HepG2 (cell line): ENCODE measurements around the gene GMPR. TPM values are rescaled to one million over a fixed set of nuclear protein-coding genes. Genes with fewer than 3 reads are reported as not detected.

ENCODE experiments used
- ATAC-seq: fragments of 200-7000 bp; cut with Tn5 transposase; 3 replicates; pipeline ENCODE4 v1.9.1; 2020; ENCODE audit warnings: mild to moderate bottlenecking, moderate library complexity
- BruUV-seq: library from RNA; stranded (reverse); fragments of 400-500 nt; replicated peaks from 2 replicates; lab custom pipeline; 2021; lab: Mats Ljungman, UMichigan
- CTCF ChIA-PET: fragments of 300-600 bp; formaldehyde crosslinking; extraction: SDS; loops from one replicate; lab custom pipeline; 2021; ENCODE audit warnings: low total read pairs, inconsistent platforms, low intra/inter-chr PET ratio; lab: Yijun Ruan, JAX
- POLR2A ChIA-PET: fragments of 350-600 bp; sonication (Branson Sonifier 250); formaldehyde crosslinking; loops from one replicate; lab custom pipeline; 2020; ENCODE audit warnings: antibody characterized with exemption, inconsistent platforms; lab: Yijun Ruan, JAX
- DNase-seq: peaks from one replicate; pipeline ENCODE4 v3.0.0-alpha.2; 2015; ENCODE audit warnings: low spot score
- FAIRE-seq: peaks from 3 replicates; lab custom pipeline; 2011; peaks lifted over from hg19 to GRCh38; lab: Jason Lieb, UNC
- H2AFZ ChIP-seq: one replicate; pipeline ENCODE4 v1.6.1; 2011; ENCODE audit warnings: low read length, inconsistent platforms
- H3K27ac ChIP-seq: fragments of 300-600 bp; 3 replicates; pipeline ENCODE4 v1.8.0; 2011; ENCODE audit warnings: mixed run types, mild to moderate bottlenecking, mixed read lengths, low read length, inconsistent platforms; ENCODE audit not compliant: insufficient read depth; ENCODE audit errors: extremely low read length
- H3K27me3 ChIP-seq, 2 experiments: fragments of 200-600 bp in 1 of 2; 2 replicates in 1 of 2; 3 replicates in 1 of 2; pipeline versions ENCODE4 v1.6.0 to v1.8.0; 2011; ENCODE audit warnings: low read length in 2 of 2, mild to moderate bottlenecking in 2 of 2, moderate library complexity in 2 of 2, inconsistent platforms in 1 of 2; ENCODE audit not compliant: insufficient read depth in 2 of 2, control insufficient read depth in 1 of 2
- H3K36me3 ChIP-seq, 2 experiments: fragments of 200-600 bp in 1 of 2; replicated peaks in 1 of 2; 2 replicates in 1 of 2; 3 replicates in 1 of 2; pipeline versions ENCODE4 v1.5.1 to v1.8.0; 2011; ENCODE audit warnings: low read length in 2 of 2, inconsistent platforms in 1 of 2; ENCODE audit not compliant: insufficient read depth in 2 of 2, control insufficient read depth in 1 of 2
- H3K4me1 ChIP-seq: 2 replicates; pipeline ENCODE4 v1.5.1; 2012; ENCODE audit warnings: low read length, inconsistent platforms; ENCODE audit not compliant: insufficient read depth
- H3K4me2 ChIP-seq: 2 replicates; pipeline ENCODE4 v1.6.0; 2011; ENCODE audit warnings: low read depth, low read length, inconsistent platforms
- H3K4me3 ChIP-seq, 3 experiments: fragments of 200-600 bp in 1 of 3; sonication (generic), shearing (Covaris generic) in 1 of 3; replicated peaks in 1 of 3; 2 replicates each; pipeline ENCODE4 v1.5.1; 2011 to 2016; ENCODE audit warnings: low read length in 3 of 3, inconsistent platforms in 2 of 3, low read depth in 2 of 3, mild to moderate bottlenecking in 2 of 3, control low read depth in 1 of 3, mixed read lengths in 1 of 3; ENCODE audit not compliant: insufficient read depth in 1 of 3
- H3K79me2 ChIP-seq: one replicate; pipeline ENCODE4 v1.6.1; 2011; ENCODE audit warnings: low read length, inconsistent platforms; ENCODE audit not compliant: insufficient read depth
- H3K9ac ChIP-seq: 2 replicates; pipeline ENCODE4 v1.6.0; 2011; ENCODE audit warnings: mild to moderate bottlenecking, low read depth, low read length, inconsistent platforms; ENCODE audit not compliant: insufficient read depth
- H3K9me3 ChIP-seq: 2 replicates; pipeline ENCODE4 v1.5.1; 2012; ENCODE audit warnings: mild to moderate bottlenecking, low read length
- H4K20me1 ChIP-seq: 2 replicates; pipeline ENCODE4 v1.6.0; 2011; ENCODE audit warnings: inconsistent platforms, mild to moderate bottlenecking, low read length, moderate library complexity; ENCODE audit not compliant: insufficient read depth
- CHCHD3 ChIP-seq: sonication (generic); formaldehyde crosslinking; IDR thresholded peaks from 2 replicates; pipeline ENCODE4 v1.8.0; 2022; ENCODE audit warnings: mild to moderate bottlenecking, missing genetic modification reagents, moderate library complexity
- MTF1 ChIP-seq: sonication (generic); formaldehyde crosslinking; IDR thresholded peaks from 2 replicates; pipeline ENCODE4 v1.5.0; 2020; ENCODE audit warnings: missing genetic modification reagents
- NR3C1 ChIP-seq: sonication (generic); formaldehyde crosslinking; IDR thresholded peaks from 2 replicates; pipeline ENCODE4 v1.4.0; 2020; ENCODE audit warnings: missing genetic modification reagents
- POLR2AphosphoS5 ChIP-seq: IDR thresholded peaks from 2 replicates; pipeline ENCODE4 v1.6.1; 2012; ENCODE audit warnings: low read depth, low read length
- ZMYM3 ChIP-seq: sonication (generic); formaldehyde crosslinking; IDR thresholded peaks from 2 replicates; pipeline ENCODE4 v1.5.1; 2020; ENCODE audit warnings: mild to moderate bottlenecking, missing genetic modification reagents
- ZNF251 ChIP-seq: sonication (generic); formaldehyde crosslinking; IDR thresholded peaks from 2 replicates; pipeline ENCODE4 v1.9.0; 2021; ENCODE audit warnings: mild to moderate bottlenecking, missing genetic modification reagents
- ZNF296 ChIP-seq: sonication (generic); formaldehyde crosslinking; conservative IDR thresholded peaks from 2 replicates; pipeline ENCODE4 v1.5.0; 2020; ENCODE audit warnings: mild to moderate bottlenecking, missing genetic modification reagents
- ZNF496 ChIP-seq: sonication (generic); formaldehyde crosslinking; IDR thresholded peaks from 2 replicates; pipeline ENCODE4 v1.8.1; 2023; ENCODE audit warnings: mild to moderate bottlenecking, moderate library complexity, missing genetic modification reagents; ENCODE audit not compliant: insufficient replicate concordance
- ZNF557 ChIP-seq: sonication (generic); formaldehyde crosslinking; IDR thresholded peaks from 2 replicates; pipeline ENCODE4 v1.4.0; 2020; ENCODE audit warnings: missing genetic modification reagents
- ZNF841 ChIP-seq: sonication (generic); formaldehyde crosslinking; IDR thresholded peaks from 2 replicates; pipeline ENCODE4 v1.8.1; 2023; ENCODE audit warnings: missing genetic modification reagents, borderline replicate concordance
- WGBS: methylation state at CpG from one replicate; pipeline ENCODE4 v1.1.6; 2017; ENCODE audit warnings: low lambda C conversion rate; 5-methylcytosine and 5-hydroxymethylcytosine counted together
- in situ Hi-C: cut with HindIII; loops from 2 replicates; pipeline ENCODE4 v1.10.0; 2017; ENCODE audit warnings: low pct_unique_long_range_greater_than_20kb; ENCODE audit not compliant: extremely low pct_ligation_motif_present
- intact Hi-C: fragments of 100-400 bp; cut with micrococcal nuclease; formaldehyde crosslinking; loops from one replicate; pipeline ENCODE4 v1.10.0; 2022; ENCODE audit not compliant: unreplicated experiment
- polyA plus RNA-seq, 8 experiments: library from polyadenylated mRNA; depleted of rRNA in 3 of 8; stranded (reverse) in 7 of 8; unstranded in 1 of 8; fragments of >200 nt; fragmentation: Illumina TruSeq in 4 of 8; extraction: Trizol in 4 of 8; gene quantifications; 2 replicates each; pipeline versions ENCODE4 v1.2.1 to v1.2.3, GENCODE V29; 2011 to 2016; ENCODE audit warnings: low read depth in 4 of 8, missing spikeins in 1 of 8, mixed read lengths in 1 of 8; ENCODE audit not compliant: insufficient read depth in 1 of 8
- total RNA-seq, 5 experiments: library from RNA; depleted of rRNA; stranded (reverse); fragments of >200 nt; fragmentation: Illumina TruSeq; extraction: Trizol; gene quantifications; 2 replicates each; pipeline ENCODE4 v1.2.3, GENCODE V29; 2016; ENCODE audit warnings: low read depth in 1 of 5
- TF ChIP-seq, protein P1 (sequence below): sonication (generic); formaldehyde crosslinking; IDR thresholded peaks from 2 replicates; pipeline ENCODE4 v1.4.0; 2020; ENCODE audit warnings: missing genetic modification reagents
- TF ChIP-seq, protein P2 (sequence below): sonication (generic); formaldehyde crosslinking; IDR thresholded peaks from 2 replicates; pipeline ENCODE4 v1.4.0; 2020; ENCODE audit warnings: missing genetic modification reagents, borderline replicate concordance
- TF ChIP-seq, protein P3 (sequence below): sonication (generic); formaldehyde crosslinking; IDR thresholded peaks from 2 replicates; pipeline ENCODE4 v1.5.1; 2020; ENCODE audit warnings: mild to moderate bottlenecking, moderate library complexity, missing genetic modification reagents

Gene GMPR
- total and polyA plus RNA-seq, 2 of the 13 experiments (the other 11 are each of a cell fraction or from before 2014, with no cell fraction given), result not detected

DNA sequence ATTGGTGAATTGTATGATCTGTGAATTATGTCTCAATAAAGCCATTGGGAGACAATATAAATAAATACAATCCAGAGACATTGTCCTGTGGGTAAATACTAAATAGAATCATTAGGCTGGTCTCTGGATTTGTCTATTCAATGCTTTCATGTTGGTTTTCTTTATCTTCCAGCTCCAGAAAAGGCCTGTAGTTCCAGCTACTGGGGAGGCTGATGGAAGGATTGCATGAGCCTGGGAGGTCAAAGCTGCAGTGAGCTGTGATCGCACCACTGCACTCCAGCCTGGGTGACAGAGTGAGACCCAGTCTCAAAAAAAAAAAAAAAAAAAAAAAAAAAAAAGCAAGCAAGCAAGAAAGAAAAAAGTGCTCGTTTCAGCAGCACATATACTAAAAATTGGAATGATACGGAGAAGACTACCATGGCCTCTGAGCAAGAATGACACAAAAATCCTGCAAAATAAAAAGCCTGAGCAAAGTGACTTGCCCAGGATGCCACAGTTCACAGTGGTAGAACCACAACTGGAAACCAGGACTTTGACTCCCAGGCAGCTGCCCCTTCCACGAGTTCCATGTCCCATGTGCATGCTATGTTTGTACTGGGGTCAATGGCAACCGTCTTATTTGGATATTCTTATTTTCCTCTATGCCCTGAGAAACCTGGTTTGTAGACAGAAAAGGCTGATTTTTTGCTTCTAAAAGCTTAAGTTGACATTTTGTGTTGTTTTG, 33.6 kb upstream of the GMPR start:
- H2AFZ ChIP-seq, result no peak overlapping the region
- peaks cover 15% of the 10 kb centered on the region; the same call in 1 of the 2 replicates for H3K4me1 ChIP-seq
- no peaks in the 10 kb centered on the region for H3K79me2 ChIP-seq
- peaks cover 0 to 12% of the 10 kb centered on the region in 2 experiments; a peak in 3 of 5 replicates for H3K27me3 ChIP-seq
- H4K20me1 ChIP-seq, result no peaks in the 10 kb centered on the region
- POLR2A ChIA-PET, result no interaction called here
- BruUV-seq, result no TSS peak
- H3K9me3 ChIP-seq, result no peaks in the 10 kb centered on the region
- in situ Hi-C loops (no loop called here), intact Hi-C loops (no loop called here)
- no peak overlapping the region for H3K27ac ChIP-seq
- no peak overlapping the region for H3K9ac ChIP-seq
- ATAC-seq, result no peak
- WGBS, result 31% methylated on average over 5 of the region's 5 CpGs
- TF ChIP-seq, protein P1, sequence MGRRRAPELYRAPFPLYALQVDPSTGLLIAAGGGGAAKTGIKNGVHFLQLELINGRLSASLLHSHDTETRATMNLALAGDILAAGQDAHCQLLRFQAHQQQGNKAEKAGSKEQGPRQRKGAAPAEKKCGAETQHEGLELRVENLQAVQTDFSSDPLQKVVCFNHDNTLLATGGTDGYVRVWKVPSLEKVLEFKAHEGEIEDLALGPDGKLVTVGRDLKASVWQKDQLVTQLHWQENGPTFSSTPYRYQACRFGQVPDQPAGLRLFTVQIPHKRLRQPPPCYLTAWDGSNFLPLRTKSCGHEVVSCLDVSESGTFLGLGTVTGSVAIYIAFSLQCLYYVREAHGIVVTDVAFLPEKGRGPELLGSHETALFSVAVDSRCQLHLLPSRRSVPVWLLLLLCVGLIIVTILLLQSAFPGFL (CRISPR knock-in tag), result no peak
- TF ChIP-seq, protein P2, sequence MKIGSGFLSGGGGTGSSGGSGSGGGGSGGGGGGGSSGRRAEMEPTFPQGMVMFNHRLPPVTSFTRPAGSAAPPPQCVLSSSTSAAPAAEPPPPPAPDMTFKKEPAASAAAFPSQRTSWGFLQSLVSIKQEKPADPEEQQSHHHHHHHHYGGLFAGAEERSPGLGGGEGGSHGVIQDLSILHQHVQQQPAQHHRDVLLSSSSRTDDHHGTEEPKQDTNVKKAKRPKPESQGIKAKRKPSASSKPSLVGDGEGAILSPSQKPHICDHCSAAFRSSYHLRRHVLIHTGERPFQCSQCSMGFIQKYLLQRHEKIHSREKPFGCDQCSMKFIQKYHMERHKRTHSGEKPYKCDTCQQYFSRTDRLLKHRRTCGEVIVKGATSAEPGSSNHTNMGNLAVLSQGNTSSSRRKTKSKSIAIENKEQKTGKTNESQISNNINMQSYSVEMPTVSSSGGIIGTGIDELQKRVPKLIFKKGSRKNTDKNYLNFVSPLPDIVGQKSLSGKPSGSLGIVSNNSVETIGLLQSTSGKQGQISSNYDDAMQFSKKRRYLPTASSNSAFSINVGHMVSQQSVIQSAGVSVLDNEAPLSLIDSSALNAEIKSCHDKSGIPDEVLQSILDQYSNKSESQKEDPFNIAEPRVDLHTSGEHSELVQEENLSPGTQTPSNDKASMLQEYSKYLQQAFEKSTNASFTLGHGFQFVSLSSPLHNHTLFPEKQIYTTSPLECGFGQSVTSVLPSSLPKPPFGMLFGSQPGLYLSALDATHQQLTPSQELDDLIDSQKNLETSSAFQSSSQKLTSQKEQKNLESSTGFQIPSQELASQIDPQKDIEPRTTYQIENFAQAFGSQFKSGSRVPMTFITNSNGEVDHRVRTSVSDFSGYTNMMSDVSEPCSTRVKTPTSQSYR (CRISPR knock-in tag), result no peak
- TF ChIP-seq ZNF251 (CRISPR knock-in tag) (no peak), ZNF496 (no peak), ZMYM3 (CRISPR knock-in tag) (no peak), POLR2AphosphoS5 (no peak), CHCHD3 (CRISPR knock-in tag) (no peak), MTF1 (CRISPR knock-in tag) (no peak), ZNF296 (no peak), NR3C1 (CRISPR knock-in tag) (no peak), ZNF557 (CRISPR knock-in tag) (no peak), ZNF841 (CRISPR knock-in tag) (no peak)
- TF ChIP-seq, protein P3, sequence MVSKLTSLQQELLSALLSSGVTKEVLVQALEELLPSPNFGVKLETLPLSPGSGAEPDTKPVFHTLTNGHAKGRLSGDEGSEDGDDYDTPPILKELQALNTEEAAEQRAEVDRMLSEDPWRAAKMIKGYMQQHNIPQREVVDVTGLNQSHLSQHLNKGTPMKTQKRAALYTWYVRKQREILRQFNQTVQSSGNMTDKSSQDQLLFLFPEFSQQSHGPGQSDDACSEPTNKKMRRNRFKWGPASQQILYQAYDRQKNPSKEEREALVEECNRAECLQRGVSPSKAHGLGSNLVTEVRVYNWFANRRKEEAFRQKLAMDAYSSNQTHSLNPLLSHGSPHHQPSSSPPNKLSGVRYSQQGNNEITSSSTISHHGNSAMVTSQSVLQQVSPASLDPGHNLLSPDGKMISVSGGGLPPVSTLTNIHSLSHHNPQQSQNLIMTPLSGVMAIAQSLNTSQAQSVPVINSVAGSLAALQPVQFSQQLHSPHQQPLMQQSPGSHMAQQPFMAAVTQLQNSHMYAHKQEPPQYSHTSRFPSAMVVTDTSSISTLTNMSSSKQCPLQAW, result no peak
- no peak for DNase-seq
- no peak overlapping the region for H3K4me2 ChIP-seq
- no peaks in the 10 kb centered on the region for H3K36me3 ChIP-seq
- CTCF ChIA-PET, result interaction anchor here (2.7 kb wide), 1 partner anchor 513 kb away, joined by 10 read pairs; no protein-coding TSS in a partner anchor
- FAIRE-seq, result no peak
- no peak overlapping the region for H3K4me3 ChIP-seq
